OCI-LY7 (cell line): ENCODE measurements around the gene FRZB. TPM values are rescaled to one million over a fixed set of nuclear protein-coding genes. Genes with fewer than 3 reads are reported as not detected.
A peak's percentile ranks its signal among the peaks of the same experiment; 100 is the strongest.

Experiments used
- BruUV-seq: library from RNA; stranded (reverse); fragments of 400-500 nt; replicated peaks from 2 replicates; lab custom pipeline; 2021; lab: Mats Ljungman, UMichigan
- CTCF ChIA-PET: fragments of 300-600 bp; sonication (Branson Sonifier 250); formaldehyde crosslinking; loops from one replicate; lab custom pipeline; 2022; ENCODE audit warnings: antibody characterized with exemption; ENCODE audit not compliant: unreplicated experiment; lab: Charles Lee
- POLR2A ChIA-PET: fragments of 300-600 bp; sonication (Branson Sonifier 250); formaldehyde crosslinking; loops from one replicate; lab custom pipeline; 2022; ENCODE audit warnings: antibody characterized with exemption; lab: Charles Lee
- DNase-seq: peaks from one replicate; pipeline ENCODE4 v3.0.0-alpha.2; 2015; ENCODE audit warnings: low spot score
- H2AFZ ChIP-seq: fragments of 200-600 bp; sonication (generic), shearing (Covaris generic); 2 replicates; pipeline ENCODE4 v1.6.1; 2014; ENCODE audit warnings: mild to moderate bottlenecking, antibody characterized with exemption, low read length, moderate library complexity
- H3K27ac ChIP-seq: fragments of 200-600 bp; sonication (generic); 2 replicates; pipeline ENCODE4 v1.5.1; 2014; ENCODE audit warnings: mixed run types, low read depth, mild to moderate bottlenecking, moderate library complexity, low read length, inconsistent platforms; ENCODE audit not compliant: poor library complexity, severe bottlenecking
- H3K36me3 ChIP-seq: fragments of 200-600 bp; sonication (generic); 2 replicates; pipeline ENCODE4 v1.6.1; 2014; ENCODE audit warnings: mild to moderate bottlenecking, antibody characterized with exemption, low read length, moderate library complexity, mixed read lengths; ENCODE audit not compliant: insufficient read depth
- H3K4me1 ChIP-seq: fragments of 200-600 bp; sonication (generic); 2 replicates; pipeline ENCODE4 v1.5.1; 2014; ENCODE audit warnings: mild to moderate bottlenecking, low read length; ENCODE audit not compliant: insufficient read depth, poor library complexity, severe bottlenecking
- H3K4me2 ChIP-seq: fragments of 200-600 bp; sonication (generic); 2 replicates; pipeline ENCODE4 v1.6.1; 2014; ENCODE audit warnings: mild to moderate bottlenecking, low read length
- H3K4me3 ChIP-seq: fragments of 200-600 bp; sonication (generic); 2 replicates; pipeline ENCODE4 v1.5.1; 2014; ENCODE audit warnings: mild to moderate bottlenecking, low read depth, low read length; ENCODE audit not compliant: poor library complexity, severe bottlenecking
- H3K79me2 ChIP-seq: fragments of 200-600 bp; sonication (generic); 2 replicates; pipeline ENCODE4 v1.6.1; 2016; ENCODE audit warnings: low read depth, mild to moderate bottlenecking, low read length, moderate library complexity, mixed read lengths; ENCODE audit not compliant: insufficient read depth
- H3K9me2 ChIP-seq: fragments of 200-600 bp; sonication (generic); 2 replicates; pipeline ENCODE4 v1.6.1; 2016; ENCODE audit warnings: mild to moderate bottlenecking, low read length, mixed read lengths; ENCODE audit not compliant: insufficient read depth
- H3K9me3 ChIP-seq: fragments of 200-600 bp; sonication (generic); 2 replicates; pipeline ENCODE4 v1.6.1; 2014; ENCODE audit warnings: mild to moderate bottlenecking, mixed run types, low read length, mixed read lengths
- H4K20me1 ChIP-seq: fragments of 200-600 bp; sonication (generic); 2 replicates; pipeline ENCODE4 v1.6.1; 2014; ENCODE audit warnings: mild to moderate bottlenecking, antibody characterized with exemption, low read length, moderate library complexity, mixed read lengths; ENCODE audit not compliant: insufficient read depth
- CTCF ChIP-seq: fragments of 200-600 bp; sonication (generic); conservative IDR thresholded peaks from 2 replicates; pipeline ENCODE4 v1.5.1; 2014; ENCODE audit warnings: mild to moderate bottlenecking, antibody characterized with exemption, low read length, moderate library complexity, mixed read lengths
- EZH2phosphoT487 ChIP-seq: fragments of 200-600 bp; sonication (generic); IDR thresholded peaks from 2 replicates; pipeline ENCODE4 v1.6.1; 2018; ENCODE audit warnings: low read depth, borderline replicate concordance, mild to moderate bottlenecking, mixed run types, antibody characterized with exemption, low read length, moderate library complexity, mixed read lengths
- intact Hi-C: fragments of 100-400 bp; cut with micrococcal nuclease; formaldehyde crosslinking; loops from one replicate; pipeline ENCODE4 v1.10.0; 2022; ENCODE audit not compliant: unreplicated experiment
- total RNA-seq, 2 experiments: library from RNA; depleted of rRNA in 1 of 2; stranded (reverse); fragments of >200 nt in 1 of 2; shearing (Covaris generic) in 1 of 2; gene quantifications; 2 replicates each; pipeline ENCODE4 v1.2.3, GENCODE V29; 2014 to 2022

The FRZB gene
- total RNA-seq, 2 experiments from 2014 or later, result not detected

GRCh38 chr2:182864949-182865570 lies 1.4 kb downstream of the FRZB start:
- Histone ChIP-seq H3K4me2 (no peak overlapping the region), H3K4me3 (no peak overlapping the region), H2AFZ (peak overlapping the region; percentile 38), H3K36me3 (no peaks in the 10 kb centered on the region), H3K27ac (no peak overlapping the region), H3K79me2 (no peaks in the 10 kb centered on the region), H4K20me1 (no peaks in the 10 kb centered on the region), H3K9me3 (no peaks in the 10 kb centered on the region), H3K9me2 (no peaks in the 10 kb centered on the region), H3K4me1 (peaks cover 28% of the 10 kb centered on the region)
- BruUV-seq, result no TSS peak
- DNase-seq, result no peak
- TF ChIP-seq EZH2phosphoT487 (no peak), CTCF (no peak)
- intact Hi-C loops, result no loop called here
- CTCF ChIA-PET, result no interaction called here
- POLR2A ChIA-PET, result no interaction called here

GRCh38 chr2:182863642-182864041 lies 2.8 kb downstream of the FRZB start:
- H3K9me2 ChIP-seq, result no peaks in the 10 kb centered on the region

More at GRCh38 chr2:182863642-182864041, 2.8 kb downstream of the FRZB start:
- no TSS peak for BruUV-seq
- Histone ChIP-seq H3K9me3 (no peaks in the 10 kb centered on the region), H3K4me2 (no peak overlapping the region), H3K4me1 (peaks cover 22% of the 10 kb centered on the region), H4K20me1 (no peaks in the 10 kb centered on the region), H3K36me3 (no peaks in the 10 kb centered on the region), H3K79me2 (no peaks in the 10 kb centered on the region), H3K4me3 (no peak overlapping the region), H2AFZ (0 out of 2 replicates have a peak overlapping the region, but pooled peaks have one; percentile 22), H3K27ac (no peak overlapping the region)
- TF ChIP-seq CTCF, result no peak
- CTCF ChIA-PET, result no interaction called here
- DNase-seq, result no peak
- intact Hi-C loops, result no loop called here
- POLR2A ChIA-PET, result interaction anchor here (0.6 to 1.2 kb wide), 4 partner anchors 8 to 1100 kb away, joined by 3 to 5 read pairs (median 4); no protein-coding TSS in a partner anchor
